HepG2 (cell line): ENCODE data around the gene FAM181A. TPM values are rescaled to one million over a fixed set of nuclear protein-coding genes. Genes with fewer than 3 reads are reported as not detected.

Experiments
- ARNT2 ChIP-seq: sonication (generic); formaldehyde crosslinking; IDR thresholded peaks from 2 replicates; pipeline ENCODE4 v1.8.0; 2022; ENCODE audit warnings: mild to moderate bottlenecking, low read depth, missing genetic modification reagents, moderate library complexity
- ATF7-NPFF ChIP-seq: sonication (generic); formaldehyde crosslinking; IDR thresholded peaks from 2 replicates; pipeline ENCODE4 v1.8.1; 2023; ENCODE audit warnings: mild to moderate bottlenecking, low read depth, missing genetic modification reagents, moderate library complexity
- FOXC1 ChIP-seq: sonication (generic); formaldehyde crosslinking; IDR thresholded peaks from 2 replicates; pipeline ENCODE4 v1.8.0; 2022; ENCODE audit warnings: mild to moderate bottlenecking, missing genetic modification reagents, borderline replicate concordance
- FUBP1 ChIP-seq: sonication (generic); formaldehyde crosslinking; IDR thresholded peaks from 2 replicates; pipeline ENCODE4 v1.5.1; 2020; ENCODE audit warnings: missing genetic modification reagents, mild to moderate bottlenecking, borderline replicate concordance
- SMARCE1 ChIP-seq: fragments of 450-650 bp; IDR thresholded peaks from 2 replicates; pipeline ENCODE4 v1.6.1; 2017; ENCODE audit warnings: borderline replicate concordance
- SPEN ChIP-seq: sonication (generic); formaldehyde crosslinking; IDR thresholded peaks from 2 replicates; pipeline ENCODE4 v1.5.1; 2020; ENCODE audit warnings: low read depth, mild to moderate bottlenecking, missing genetic modification reagents
- TFDP2 ChIP-seq: sonication (generic); formaldehyde crosslinking; IDR thresholded peaks from 2 replicates; pipeline ENCODE4 v1.4.0; 2020; ENCODE audit warnings: missing genetic modification reagents
- XRCC5 ChIP-seq: fragments of 200-400 bp; formaldehyde crosslinking; optimal IDR thresholded peaks from 2 replicates; pipeline ENCODE3; 2017; ENCODE audit warnings: mild to moderate bottlenecking, low read length
- ZBTB7A ChIP-seq: sonication (generic); formaldehyde crosslinking; IDR thresholded peaks from 2 replicates; pipeline ENCODE4 v1.8.0; 2022; ENCODE audit warnings: mild to moderate bottlenecking, missing genetic modification reagents
- ZNF550 ChIP-seq: sonication (generic); formaldehyde crosslinking; IDR thresholded peaks from 2 replicates; pipeline ENCODE4 v1.4.0; 2020; ENCODE audit warnings: mild to moderate bottlenecking, missing genetic modification reagents, borderline replicate concordance
- ZNF782 ChIP-seq: sonication (generic); formaldehyde crosslinking; IDR thresholded peaks from 2 replicates; pipeline ENCODE4 v1.4.0; 2020; ENCODE audit warnings: missing genetic modification reagents, mild to moderate bottlenecking, borderline replicate concordance
- polyA plus RNA-seq, 8 experiments: library from polyadenylated mRNA; depleted of rRNA in 3 of 8; stranded (reverse) in 7 of 8; unstranded in 1 of 8; fragments of >200 nt; fragmentation: Illumina TruSeq in 4 of 8; extraction: Trizol in 4 of 8; gene quantifications; 2 replicates each; pipeline versions ENCODE4 v1.2.1 to v1.2.3, GENCODE V29; 2011 to 2016; ENCODE audit warnings: low read depth in 4 of 8, missing spikeins in 1 of 8, mixed read lengths in 1 of 8; ENCODE audit not compliant: insufficient read depth in 1 of 8
- total RNA-seq, 5 experiments: library from RNA; depleted of rRNA; stranded (reverse); fragments of >200 nt; fragmentation: Illumina TruSeq; extraction: Trizol; gene quantifications; 2 replicates each; pipeline ENCODE4 v1.2.3, GENCODE V29; 2016; ENCODE audit warnings: low read depth in 1 of 5
- TF ChIP-seq, protein P1 (sequence below): sonication (generic); formaldehyde crosslinking; conservative IDR thresholded peaks from 2 replicates; pipeline ENCODE4 v1.8.0; 2022; ENCODE audit warnings: missing genetic modification reagents
- TF ChIP-seq, protein P2 (sequence below): sonication (generic); formaldehyde crosslinking; IDR thresholded peaks from 2 replicates; pipeline ENCODE4 v1.8.0; 2023; ENCODE audit warnings: mild to moderate bottlenecking, missing genetic modification reagents

FAM181A gene
- total and polyA plus RNA-seq, 2 of the 13 experiments (the other 11 are each of a cell fraction or from before 2014, with no cell fraction given): 1.1 to 1.5 TPM

GRCh38 chr14:93959239-93960107, 32.3 kb downstream of the FAM181A start (continued):
- TF ChIP-seq, protein P1, sequence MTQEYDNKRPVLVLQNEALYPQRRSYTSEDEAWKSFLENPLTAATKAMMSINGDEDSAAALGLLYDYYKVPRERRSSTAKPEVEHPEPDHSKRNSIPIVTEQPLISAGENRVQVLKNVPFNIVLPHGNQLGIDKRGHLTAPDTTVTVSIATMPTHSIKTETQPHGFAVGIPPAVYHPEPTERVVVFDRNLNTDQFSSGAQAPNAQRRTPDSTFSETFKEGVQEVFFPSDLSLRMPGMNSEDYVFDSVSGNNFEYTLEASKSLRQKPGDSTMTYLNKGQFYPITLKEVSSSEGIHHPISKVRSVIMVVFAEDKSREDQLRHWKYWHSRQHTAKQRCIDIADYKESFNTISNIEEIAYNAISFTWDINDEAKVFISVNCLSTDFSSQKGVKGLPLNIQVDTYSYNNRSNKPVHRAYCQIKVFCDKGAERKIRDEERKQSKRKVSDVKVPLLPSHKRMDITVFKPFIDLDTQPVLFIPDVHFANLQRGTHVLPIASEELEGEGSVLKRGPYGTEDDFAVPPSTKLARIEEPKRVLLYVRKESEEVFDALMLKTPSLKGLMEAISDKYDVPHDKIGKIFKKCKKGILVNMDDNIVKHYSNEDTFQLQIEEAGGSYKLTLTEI (CRISPR knock-in tag): no peak
- TF ChIP-seq ZNF782 (CRISPR knock-in tag) (no peak), ATF7-NPFF (peak; percentile 53; the same call in 1 of the 2 replicates), FUBP1 (CRISPR knock-in tag) (no peak), SPEN (CRISPR knock-in tag) (peak; percentile 89), ZNF550 (CRISPR knock-in tag) (no peak), ZBTB7A (CRISPR knock-in tag) (peak; percentile 61; the same call in 1 of the 2 replicates), FOXC1 (CRISPR knock-in tag) (peak; percentile 45; the same call in 1 of the 2 replicates), ARNT2 (peak; percentile 56; the same call in 1 of the 2 replicates), SMARCE1 (no peak), XRCC5 (peak; percentile 89), TFDP2 (CRISPR knock-in tag) (peak; percentile 60; the same call in 1 of the 2 replicates)
- TF ChIP-seq, protein P2, sequence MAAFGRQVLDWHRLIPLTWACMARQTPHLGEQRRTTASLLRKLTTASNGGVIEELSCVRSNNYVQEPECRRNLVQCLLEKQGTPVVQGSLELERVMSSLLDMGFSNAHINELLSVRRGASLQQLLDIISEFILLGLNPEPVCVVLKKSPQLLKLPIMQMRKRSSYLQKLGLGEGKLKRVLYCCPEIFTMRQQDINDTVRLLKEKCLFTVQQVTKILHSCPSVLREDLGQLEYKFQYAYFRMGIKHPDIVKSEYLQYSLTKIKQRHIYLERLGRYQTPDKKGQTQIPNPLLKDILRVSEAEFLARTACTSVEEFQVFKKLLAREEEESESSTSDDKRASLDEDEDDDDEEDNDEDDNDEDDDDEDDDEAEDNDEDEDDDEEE (CRISPR knock-in tag): 0 out of 2 replicates have a peak, but pooled peaks have one; percentile 77
